ENCODE measurements around the gene PTMS.

PTMS gene

GRCh38 chr12:6784296-6784695 is 18.1 kb downstream of the PTMS start:
- TF ChIP-seq TAF1 (IDR thresholded peaks at IDR 0.05; ENCODE audit: low read depth, low read length) = no peak
- no peak for TF ChIP-seq POU2F2 (IDR thresholded peaks at IDR 0.05; ENCODE audit: low read depth, low read length)
- no peak for TF ChIP-seq POLR2A (IDR thresholded peaks at IDR 0.05; ENCODE audit: low read depth, low read length)
- TF ChIP-seq PAX5 (IDR thresholded peaks at IDR 0.05; ENCODE audit: insufficient read depth, low read length, severe bottlenecking) = no peak
- TF ChIP-seq SPI1 (IDR thresholded peaks at IDR 0.05; ENCODE audit: low read depth, low read length) = no peak
- TF ChIP-seq POLR2AphosphoS5 (IDR thresholded peaks at IDR 0.05; ENCODE audit: low read depth, low read length) = no peak
- no peak for DNase-seq (ENCODE audit: insufficient read length, low spot score)
- FAIRE-seq = peak; percentile 55

- TF ChIP-seq POLR2A (IDR thresholded peaks at IDR 0.05; ENCODE audit: low read depth, low read length) (no peak), POLR2AphosphoS5 (IDR thresholded peaks at IDR 0.05; ENCODE audit: low read depth, low read length) (no peak), PAX5 (IDR thresholded peaks at IDR 0.05; ENCODE audit: insufficient read depth, low read length, severe bottlenecking) (no peak), SPI1 (IDR thresholded peaks at IDR 0.05; ENCODE audit: low read depth, low read length) (no peak), POU2F2 (IDR thresholded peaks at IDR 0.05; ENCODE audit: low read depth, low read length) (no peak), TAF1 (IDR thresholded peaks at IDR 0.05; ENCODE audit: low read depth, low read length) (no peak)
- FAIRE-seq (no peak), DNase-seq (ENCODE audit: insufficient read length, low spot score) (no peak)
Measured at GRCh38 chr12:6784761-6785160, 18.6 kb downstream of the PTMS start.

GRCh38 chr12:6786416-6787094 is 20.4 kb downstream of the PTMS start:
- peak; percentile 61 for FAIRE-seq
- TF ChIP-seq POLR2AphosphoS5 (IDR thresholded peaks at IDR 0.05; ENCODE audit: low read depth, low read length) (no peak), POLR2A (IDR thresholded peaks at IDR 0.05; ENCODE audit: low read depth, low read length) (no peak), PAX5 (IDR thresholded peaks at IDR 0.05; ENCODE audit: insufficient read depth, low read length, severe bottlenecking) (no peak)
- DNase-seq (ENCODE audit: insufficient read length, low spot score) = no peak

- TF ChIP-seq POU2F2 (IDR thresholded peaks at IDR 0.05; ENCODE audit: low read depth, low read length) (no peak), POLR2A (IDR thresholded peaks at IDR 0.05; ENCODE audit: low read depth, low read length) (no peak), POLR2AphosphoS5 (IDR thresholded peaks at IDR 0.05; ENCODE audit: low read depth, low read length) (no peak), PAX5 (IDR thresholded peaks at IDR 0.05; ENCODE audit: insufficient read depth, low read length, severe bottlenecking) (no peak), SPI1 (IDR thresholded peaks at IDR 0.05; ENCODE audit: low read depth, low read length) (no peak)
- DNase-seq (ENCODE audit: insufficient read length, low spot score) (no peak), FAIRE-seq (no peak)
Measured at GRCh38 chr12:6787309-6787708, 21.1 kb downstream of the PTMS start.

GRCh38 chr12:6788972-6789924 is 23.1 kb downstream of the PTMS start, which contains the start of gene CD4:
CD4 (plus strand) TSS chr12:6789528; CDS start chr12:6800139, 10,611 bp downstream.
- TF ChIP-seq POU2F2 (IDR thresholded peaks at IDR 0.05; ENCODE audit: low read depth, low read length) (no peak), POLR2AphosphoS5 (IDR thresholded peaks at IDR 0.05; ENCODE audit: low read depth, low read length) (0 out of 2 replicates have a peak, but pooled peaks have one; percentile 37), SPI1 (IDR thresholded peaks at IDR 0.05; ENCODE audit: low read depth, low read length) (no peak), POLR2A (IDR thresholded peaks at IDR 0.05; ENCODE audit: low read depth, low read length) (0 out of 2 replicates have a peak, but pooled peaks have one; percentile 48)
- FAIRE-seq (peak; percentile 81), DNase-seq (ENCODE audit: insufficient read length, low spot score) (no peak)

GRCh38 chr12:6790496-6791150 is 24.5 kb downstream of the PTMS start:
- TF ChIP-seq TAF1 (IDR thresholded peaks at IDR 0.05; ENCODE audit: low read depth, low read length) (no peak), PAX5 (IDR thresholded peaks at IDR 0.05; ENCODE audit: insufficient read depth, low read length, severe bottlenecking) (no peak), POU2F2 (IDR thresholded peaks at IDR 0.05; ENCODE audit: low read depth, low read length) (no peak), SPI1 (IDR thresholded peaks at IDR 0.05; ENCODE audit: low read depth, low read length) (no peak), POLR2AphosphoS5 (IDR thresholded peaks at IDR 0.05; ENCODE audit: low read depth, low read length) (no peak), POLR2A (IDR thresholded peaks at IDR 0.05; ENCODE audit: low read depth, low read length) (no peak)
- FAIRE-seq = no peak
- DNase-seq (ENCODE audit: insufficient read length, low spot score) = no peak

- no peak for TF ChIP-seq POLR2A (IDR thresholded peaks at IDR 0.05; ENCODE audit: low read depth, low read length)
- TF ChIP-seq SPI1 (IDR thresholded peaks at IDR 0.05; ENCODE audit: low read depth, low read length) = no peak
- TF ChIP-seq POLR2AphosphoS5 (IDR thresholded peaks at IDR 0.05; ENCODE audit: low read depth, low read length) = no peak
- no peak for TF ChIP-seq POU2F2 (IDR thresholded peaks at IDR 0.05; ENCODE audit: low read depth, low read length)
- TF ChIP-seq PAX5 (IDR thresholded peaks at IDR 0.05; ENCODE audit: insufficient read depth, low read length, severe bottlenecking) = no peak
- no peak for TF ChIP-seq TAF1 (IDR thresholded peaks at IDR 0.05; ENCODE audit: low read depth, low read length)
- FAIRE-seq = peak; percentile 89
- DNase-seq (ENCODE audit: insufficient read length, low spot score) = no peak
Measured at GRCh38 chr12:6791931-6792520, 25.9 kb downstream of the PTMS start.

- TF ChIP-seq POU2F2 (IDR thresholded peaks at IDR 0.05; ENCODE audit: low read depth, low read length) (no peak), TAF1 (IDR thresholded peaks at IDR 0.05; ENCODE audit: low read depth, low read length) (no peak), POLR2AphosphoS5 (IDR thresholded peaks at IDR 0.05; ENCODE audit: low read depth, low read length) (no peak; the same call in 1 of the 2 replicates), SPI1 (IDR thresholded peaks at IDR 0.05; ENCODE audit: low read depth, low read length) (peak; percentile 57), PAX5 (IDR thresholded peaks at IDR 0.05; ENCODE audit: insufficient read depth, low read length, severe bottlenecking) (no peak), POLR2A (IDR thresholded peaks at IDR 0.05; ENCODE audit: low read depth, low read length) (no peak)
- no peak for FAIRE-seq
- no peak for DNase-seq (ENCODE audit: insufficient read length, low spot score)
Measured at GRCh38 chr12:6792522-6793201, 26.5 kb downstream of the PTMS start.

Data from GM12891 (cell line).